Stimulated activated CD8-positive, alpha-beta memory T cell treated with anti-CD3 and anti-CD28 coated beads, Interleukin-4, amount 100 ng/mL, for 48 hours (primary cell): ENCODE results near the gene SPESP1.

Source experiments
- DNase-seq: peaks from one replicate; pipeline ENCODE4 v3.0.0-alpha.2; 2020

Gene SPESP1

GRCh38 chr15:68993276-68993675, 63.0 kb downstream of the SPESP1 start:
- no peak for DNase-seq

DNA sequence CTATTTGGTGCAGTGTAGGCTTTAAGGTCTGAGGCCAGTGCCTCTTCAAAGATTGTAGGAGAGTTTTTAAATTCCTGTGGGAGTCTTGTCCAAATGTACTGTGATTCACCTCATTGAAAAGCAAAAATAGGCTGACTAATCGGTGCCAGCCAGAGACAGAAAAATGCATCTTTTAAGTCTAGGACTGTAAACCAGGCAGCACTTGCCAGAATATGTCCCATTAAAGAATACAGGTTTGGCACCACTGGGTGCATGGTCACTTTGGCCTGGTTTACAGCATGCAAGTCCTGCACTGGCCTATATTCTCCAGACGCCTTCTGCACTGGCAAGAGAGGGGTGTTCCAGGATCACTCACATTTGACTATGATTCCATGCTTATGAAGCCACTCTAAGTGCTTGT, 63.8 kb downstream of the SPESP1 start:
- DNase-seq: no peak

DNA sequence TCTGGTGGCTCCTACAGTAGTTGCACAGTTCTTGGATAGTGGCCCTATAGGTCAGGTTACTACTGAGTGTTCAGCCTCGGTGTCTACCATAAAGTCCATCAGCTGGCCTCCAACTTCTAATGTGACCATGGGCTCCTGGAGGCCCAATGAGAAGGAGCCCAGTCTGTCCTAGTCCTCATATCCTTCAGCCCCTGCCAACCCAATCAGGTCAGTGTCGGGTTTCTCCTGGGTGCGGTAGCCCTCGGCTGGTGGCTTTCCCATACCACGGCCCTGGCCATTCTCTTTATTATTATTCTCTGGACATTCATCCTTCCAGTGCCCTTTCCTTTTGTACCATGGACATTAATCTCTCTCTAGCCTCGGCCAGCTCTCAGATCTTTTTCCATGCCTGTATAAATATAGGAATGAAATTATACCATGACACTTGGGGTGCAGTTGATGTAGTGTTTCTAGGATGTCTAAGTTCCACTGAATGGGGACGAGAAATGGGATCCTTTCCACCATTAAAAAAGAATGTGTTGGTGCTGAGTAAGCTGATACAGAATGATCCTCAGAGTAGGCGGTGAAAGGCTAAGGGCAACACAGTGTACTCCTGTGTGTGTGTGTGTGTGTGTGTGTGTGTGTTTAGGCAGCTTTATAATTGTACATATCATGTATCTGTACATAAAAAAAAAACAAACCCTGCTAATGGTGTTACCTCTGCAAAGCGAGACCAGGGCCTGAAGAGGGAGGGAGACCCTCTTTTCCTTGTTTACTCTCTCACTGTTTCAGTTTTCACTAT, 64.8 kb downstream of the SPESP1 start:
- no peak for DNase-seq
